ENCODE data around the gene PAK1.
A peak's percentile ranks its signal among the peaks of the same experiment; 100 is the strongest.

Gene PAK1

GRCh38 chr11:77473801-77474683 lies at the start of gene PAK1:
PAK1 (minus strand) TSS chr11:77474094; CDS start chr11:77392520, 81,574 bp downstream.
- peak within 1 kb of the TSS; percentile 42 for H3K4me3 ChIP-seq (replicated peaks; ENCODE audit: low read depth, low read length)
- peak; percentile 43 for DNase-seq (ENCODE audit: extremely low read depth, low read depth)
- TF ChIP-seq CTCF (IDR thresholded peaks at IDR 0.05; ENCODE audit: low read depth, low read length, missing control alignments): no peak

GRCh38 chr11:77522215-77522614 lies 48.3 kb upstream of the PAK1 start:
- no peak for TF ChIP-seq CTCF (IDR thresholded peaks at IDR 0.05; ENCODE audit: low read depth, low read length, missing control alignments)

GRCh38 chr11:77519847-77520246 lies 46.0 kb upstream of the PAK1 start:
- TF ChIP-seq CTCF (IDR thresholded peaks at IDR 0.05; ENCODE audit: low read depth, low read length, missing control alignments): no peak
- no peak for DNase-seq (ENCODE audit: extremely low read depth, low read depth)
- no peak overlapping the region for H3K4me3 ChIP-seq (replicated peaks; ENCODE audit: low read depth, low read length)

More at GRCh38 chr11:77522215-77522614, 48.3 kb upstream of the PAK1 start:
- no peak overlapping the region for H3K4me3 ChIP-seq (replicated peaks; ENCODE audit: low read depth, low read length)
- no peak for DNase-seq (ENCODE audit: extremely low read depth, low read depth)

- no peak overlapping the region for H3K4me3 ChIP-seq (replicated peaks; ENCODE audit: low read depth, low read length)
- no peak for DNase-seq (ENCODE audit: extremely low read depth, low read depth)
- TF ChIP-seq CTCF (IDR thresholded peaks at IDR 0.05; ENCODE audit: low read depth, low read length, missing control alignments): no peak
Observed at GRCh38 chr11:77518471-77518870, 44.6 kb upstream of the PAK1 start.

GRCh38 chr11:77517753-77518152 lies 43.9 kb upstream of the PAK1 start:
- H3K4me3 ChIP-seq (replicated peaks; ENCODE audit: low read depth, low read length): no peak overlapping the region
- no peak for TF ChIP-seq CTCF (IDR thresholded peaks at IDR 0.05; ENCODE audit: low read depth, low read length, missing control alignments)
- DNase-seq (ENCODE audit: extremely low read depth, low read depth): no peak

- DNase-seq (ENCODE audit: extremely low read depth, low read depth): no peak
- H3K4me3 ChIP-seq (replicated peaks; ENCODE audit: low read depth, low read length): no peak overlapping the region
- no peak for TF ChIP-seq CTCF (IDR thresholded peaks at IDR 0.05; ENCODE audit: low read depth, low read length, missing control alignments)
Observed at GRCh38 chr11:77517226-77517625, 43.3 kb upstream of the PAK1 start.
